Retinal pigment epithelial cell (primary cell): Measurements from ENCODE around the gene ANKRD29.
"Not testable (repeated sequence)": the region's sequence is repeated elsewhere in the genome, so short reads cannot be mapped to it uniquely, and the experiment has no call there.

Experiments used
- DNase-seq: peaks from one replicate; pipeline ENCODE4 v3.0.0-alpha.2; 2010; ENCODE audit warnings: low read depth
- H3K4me3 ChIP-seq: 2 replicates; pipeline ENCODE4 v1.5.1; 2011; ENCODE audit warnings: mild to moderate bottlenecking, low read length, control low read depth, moderate library complexity
- TF ChIP-seq, protein P1 (sequence below): conservative IDR thresholded peaks from 2 replicates; pipeline ENCODE4 v1.5.1; 2011; ENCODE audit warnings: low read depth, low read length, control low read depth, inconsistent platforms

Gene ANKRD29

GRCh38 chr18:23584019-23584983, 78.4 kb downstream of the ANKRD29 start:
- peak overlapping the region; percentile 80 for H3K4me3 ChIP-seq

DNA sequence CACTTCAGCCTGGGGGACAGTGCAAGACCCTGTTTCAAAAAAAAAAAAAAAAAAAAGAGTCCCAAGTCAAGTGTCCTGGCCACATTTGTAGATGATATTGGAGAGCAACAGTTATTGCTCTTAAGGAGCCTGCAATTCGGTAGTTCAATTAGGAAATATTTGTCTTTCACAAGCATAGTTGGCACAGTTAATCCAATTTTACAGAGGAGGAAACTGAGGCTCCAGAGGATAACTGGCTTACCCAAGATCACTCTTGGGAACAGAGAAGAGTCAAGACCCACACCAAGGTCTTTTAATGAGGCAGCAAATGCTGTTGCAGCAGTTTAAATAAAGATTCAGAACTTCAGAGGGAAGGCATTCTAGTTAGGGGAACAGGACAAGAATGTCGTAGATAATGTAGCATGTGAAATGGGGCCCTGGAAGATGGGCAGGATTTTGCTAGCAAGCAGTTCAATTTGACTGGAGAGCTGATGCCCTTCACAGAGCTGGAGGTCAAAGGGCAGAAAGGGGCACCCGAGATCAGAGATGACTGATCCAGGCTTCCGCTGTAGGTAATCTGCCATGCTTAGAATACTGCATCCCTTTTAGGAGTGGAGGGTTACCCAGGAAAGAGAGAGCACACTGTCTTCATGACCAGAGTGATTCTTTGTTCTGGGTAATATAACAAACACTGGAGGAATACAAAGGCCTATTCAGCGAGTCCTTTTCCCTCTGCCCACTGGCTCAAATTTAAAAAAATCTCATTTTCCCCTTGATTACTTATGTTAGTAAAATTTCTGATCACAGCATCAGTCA, 79.4 kb downstream of the ANKRD29 start:
- TF ChIP-seq, protein P1, sequence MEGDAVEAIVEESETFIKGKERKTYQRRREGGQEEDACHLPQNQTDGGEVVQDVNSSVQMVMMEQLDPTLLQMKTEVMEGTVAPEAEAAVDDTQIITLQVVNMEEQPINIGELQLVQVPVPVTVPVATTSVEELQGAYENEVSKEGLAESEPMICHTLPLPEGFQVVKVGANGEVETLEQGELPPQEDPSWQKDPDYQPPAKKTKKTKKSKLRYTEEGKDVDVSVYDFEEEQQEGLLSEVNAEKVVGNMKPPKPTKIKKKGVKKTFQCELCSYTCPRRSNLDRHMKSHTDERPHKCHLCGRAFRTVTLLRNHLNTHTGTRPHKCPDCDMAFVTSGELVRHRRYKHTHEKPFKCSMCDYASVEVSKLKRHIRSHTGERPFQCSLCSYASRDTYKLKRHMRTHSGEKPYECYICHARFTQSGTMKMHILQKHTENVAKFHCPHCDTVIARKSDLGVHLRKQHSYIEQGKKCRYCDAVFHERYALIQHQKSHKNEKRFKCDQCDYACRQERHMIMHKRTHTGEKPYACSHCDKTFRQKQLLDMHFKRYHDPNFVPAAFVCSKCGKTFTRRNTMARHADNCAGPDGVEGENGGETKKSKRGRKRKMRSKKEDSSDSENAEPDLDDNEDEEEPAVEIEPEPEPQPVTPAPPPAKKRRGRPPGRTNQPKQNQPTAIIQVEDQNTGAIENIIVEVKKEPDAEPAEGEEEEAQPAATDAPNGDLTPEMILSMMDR = no peak
- peak overlapping the region; percentile 80 for H3K4me3 ChIP-seq
- no peak for DNase-seq

More at GRCh38 chr18:23584019-23584983, 78.4 kb downstream of the ANKRD29 start:
- TF ChIP-seq, protein P1 = no peak
- no peak for DNase-seq

DNA sequence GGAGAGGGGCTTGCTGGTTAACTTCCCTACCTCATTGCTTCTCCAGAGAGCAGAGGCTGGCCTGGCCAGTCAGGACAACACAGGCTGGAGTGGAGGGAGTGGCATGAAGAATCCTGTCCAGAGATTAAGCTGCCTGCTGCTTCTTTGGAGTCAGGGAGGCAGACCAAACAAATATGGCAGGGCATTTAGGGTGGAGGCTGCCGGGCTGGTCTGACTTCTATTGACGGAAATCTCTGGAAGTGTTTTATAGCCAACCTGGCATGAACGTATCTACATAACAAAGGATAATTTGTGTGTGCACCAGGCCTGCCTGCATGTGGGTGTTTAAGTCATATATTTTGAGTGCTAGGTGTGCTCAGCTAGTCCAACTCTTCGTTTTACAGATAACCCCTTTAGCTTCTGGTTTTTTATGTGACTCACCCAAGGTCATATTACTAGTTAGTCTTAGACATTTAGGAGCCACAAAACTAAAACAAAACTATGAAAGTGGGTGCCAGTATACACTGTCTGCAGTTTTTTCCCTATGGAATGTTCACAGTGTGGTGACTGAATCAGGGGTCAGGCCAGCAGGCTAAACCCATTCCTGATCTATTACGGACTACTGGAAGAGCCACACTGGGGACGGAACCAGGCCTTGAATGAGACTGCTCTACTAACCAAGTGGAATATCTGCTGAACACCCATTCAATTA, 81.9 kb downstream of the ANKRD29 start:
- no peak for DNase-seq
- H3K4me3 ChIP-seq = peak overlapping the region; percentile 7
- TF ChIP-seq, protein P1 = no peak

DNA sequence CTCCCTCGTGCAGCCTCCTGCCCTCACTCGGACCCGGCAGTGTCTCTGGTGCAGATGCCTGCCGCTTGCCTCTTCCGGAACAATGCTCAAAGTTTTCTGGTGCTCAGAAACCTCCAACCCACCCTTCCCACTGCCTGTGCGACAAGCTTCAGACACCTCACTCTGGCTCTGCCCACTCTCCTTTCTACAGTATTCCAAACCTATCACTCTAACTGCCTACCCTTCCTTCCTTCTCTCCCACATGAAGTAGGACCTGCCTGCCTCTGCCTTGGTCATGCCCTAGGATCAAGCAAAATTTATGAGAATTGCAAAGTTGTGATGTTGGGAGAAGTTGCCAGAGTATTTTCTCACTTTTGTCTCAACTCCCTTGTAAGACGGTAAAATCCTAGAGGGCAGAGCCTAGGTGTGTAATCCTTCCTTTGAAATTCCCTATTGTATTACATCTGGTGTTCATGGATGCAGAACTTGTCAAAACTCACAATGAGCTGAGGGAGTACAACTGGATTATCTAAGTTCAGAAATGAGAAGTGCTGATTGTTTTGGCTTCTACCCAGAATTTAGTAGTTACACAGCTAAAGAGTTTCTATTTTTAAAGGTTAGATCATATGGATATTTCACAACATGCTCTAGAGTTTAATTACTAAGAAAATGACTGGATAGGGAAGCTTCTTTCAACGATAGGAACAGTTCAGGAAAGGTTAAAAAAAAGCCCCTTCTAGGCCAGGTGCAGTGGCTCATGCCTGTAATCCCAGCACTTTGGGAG, 83.6 kb downstream of the ANKRD29 start:
- H3K4me3 ChIP-seq = no peak overlapping the region
- TF ChIP-seq, protein P1 = no peak
- peak; percentile 54 for DNase-seq

DNA sequence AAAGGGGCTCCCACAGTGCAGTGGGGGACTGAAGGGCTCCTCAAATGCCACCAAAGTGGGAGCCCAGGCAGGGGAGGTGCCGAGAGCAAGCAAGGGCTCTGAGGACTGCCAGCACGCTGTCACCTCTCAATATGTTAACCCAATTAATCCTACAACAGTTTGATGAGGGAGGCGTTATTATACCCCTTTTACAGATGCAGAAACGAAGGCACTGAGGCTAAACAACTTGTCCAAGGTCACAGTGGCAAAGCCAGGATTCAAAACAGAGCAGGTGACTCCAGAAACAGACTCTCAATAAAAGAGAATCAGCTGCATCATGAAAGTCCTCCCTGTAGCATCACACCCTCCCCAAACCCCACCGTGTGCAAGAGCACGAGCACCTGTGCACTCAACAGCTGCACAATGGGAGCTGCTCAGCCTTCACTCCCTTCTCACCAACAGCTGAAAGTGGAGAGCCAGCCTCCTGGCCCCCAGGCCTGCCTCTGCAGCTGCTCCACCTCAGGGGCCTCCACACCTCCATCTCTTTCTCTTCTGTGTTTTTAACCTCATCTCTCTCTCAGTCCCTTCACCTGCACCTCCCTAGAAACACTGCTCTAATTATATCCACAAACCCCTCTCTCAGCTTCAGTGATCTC, 84.5 kb downstream of the ANKRD29 start:
- no peak for DNase-seq
- TF ChIP-seq, protein P1 = no peak
- H3K4me3 ChIP-seq = no peak overlapping the region

DNA sequence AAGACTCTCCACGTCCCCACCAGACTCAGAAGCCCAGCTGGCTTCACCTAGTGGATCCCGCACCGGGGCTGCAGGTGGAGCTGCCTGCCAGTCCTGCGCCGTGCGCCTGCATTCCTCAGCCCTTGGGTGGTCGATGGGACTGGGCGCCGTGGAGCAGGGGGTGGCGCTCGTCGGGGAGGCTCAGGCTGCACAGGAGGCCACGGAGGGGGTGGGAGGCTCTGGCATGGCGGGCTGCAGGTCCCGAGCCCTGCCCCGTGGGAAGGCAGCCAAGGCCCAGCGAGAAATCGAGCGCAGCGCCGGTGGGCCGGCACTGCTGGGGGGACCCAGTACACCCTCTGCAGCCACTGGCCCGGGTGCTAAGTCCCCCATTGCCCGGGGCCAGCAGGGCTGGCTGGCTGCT, 85.2 kb downstream of the ANKRD29 start:
- DNase-seq, H3K4me3 ChIP-seq: not testable (repeated sequence)
